HCT116 (cell line): ENCODE measurements around the gene SEMA5B.

ENCODE experiments used
- ELF1 ChIP-seq: IDR thresholded peaks from 2 replicates; pipeline ENCODE4 v1.6.1; 2012; ENCODE audit warnings: low read depth, borderline replicate concordance
- EZH2 ChIP-seq: fragments of 200-600 bp; sonication (generic); IDR thresholded peaks from 2 replicates; pipeline ENCODE4 v1.6.1; 2017; ENCODE audit warnings: antibody characterized with exemption, mixed run types
- EZH2phosphoT487 ChIP-seq: fragments of 200-600 bp; IDR thresholded peaks from 2 replicates; pipeline ENCODE4 v1.6.1; 2018; ENCODE audit warnings: antibody characterized with exemption, borderline replicate concordance
- POLR2AphosphoS5 ChIP-seq: IDR thresholded peaks from 2 replicates; pipeline ENCODE4 v1.6.1; 2011; ENCODE audit warnings: mild to moderate bottlenecking, low read depth, low read length, moderate library complexity
- RAD21 ChIP-seq: IDR thresholded peaks from 2 replicates; pipeline ENCODE4 v1.6.1; 2012; ENCODE audit warnings: low read depth, mild to moderate bottlenecking
- SIN3A ChIP-seq: IDR thresholded peaks from 2 replicates; pipeline ENCODE4 v1.6.1; 2012; ENCODE audit warnings: low read depth
- SP1 ChIP-seq: IDR thresholded peaks from 2 replicates; pipeline ENCODE4 v1.6.1; 2012; ENCODE audit warnings: low read depth
- SRF ChIP-seq: IDR thresholded peaks from 2 replicates; pipeline ENCODE4 v1.6.1; 2012; ENCODE audit warnings: low read depth
- YY1 ChIP-seq: IDR thresholded peaks from 2 replicates; pipeline ENCODE4 v1.6.1; 2011; ENCODE audit warnings: low read length, low read depth, moderate library complexity, mild to moderate bottlenecking; ENCODE audit not compliant: insufficient replicate concordance; ENCODE audit errors: extremely low read depth
- TF ChIP-seq, protein P1 (sequence below), 3 experiments: fragments of 200-600 bp in 1 of 3; sonication (generic) in 1 of 3; IDR thresholded peaks in 2 of 3; conservative IDR thresholded peaks in 1 of 3; 2 replicates each; pipeline ENCODE4 v1.5.1; 2012 to 2017; ENCODE audit warnings: low read depth in 2 of 3, low read length in 2 of 3, antibody characterized with exemption in 1 of 3, borderline replicate concordance in 1 of 3, control low read depth in 1 of 3, mild to moderate bottlenecking in 1 of 3, mixed read lengths in 1 of 3, mixed run types in 1 of 3, moderate library complexity in 1 of 3; ENCODE audit not compliant: insufficient read depth in 1 of 3
- TF ChIP-seq, protein P2 (sequence below): IDR thresholded peaks from 2 replicates; pipeline ENCODE4 v1.6.1; 2012; ENCODE audit warnings: low read depth
- TF ChIP-seq, protein P3 (sequence below): IDR thresholded peaks from 2 replicates; pipeline ENCODE4 v1.6.1; 2012
- TF ChIP-seq, protein P4 (sequence below): IDR thresholded peaks from 2 replicates; pipeline ENCODE4 v1.6.1; 2012
- TF ChIP-seq, protein P5 (sequence below): IDR thresholded peaks from 2 replicates; pipeline ENCODE4 v1.6.1; 2011; ENCODE audit warnings: mild to moderate bottlenecking, low read length, moderate library complexity; ENCODE audit not compliant: insufficient replicate concordance; ENCODE audit errors: extremely low read depth

DNA sequence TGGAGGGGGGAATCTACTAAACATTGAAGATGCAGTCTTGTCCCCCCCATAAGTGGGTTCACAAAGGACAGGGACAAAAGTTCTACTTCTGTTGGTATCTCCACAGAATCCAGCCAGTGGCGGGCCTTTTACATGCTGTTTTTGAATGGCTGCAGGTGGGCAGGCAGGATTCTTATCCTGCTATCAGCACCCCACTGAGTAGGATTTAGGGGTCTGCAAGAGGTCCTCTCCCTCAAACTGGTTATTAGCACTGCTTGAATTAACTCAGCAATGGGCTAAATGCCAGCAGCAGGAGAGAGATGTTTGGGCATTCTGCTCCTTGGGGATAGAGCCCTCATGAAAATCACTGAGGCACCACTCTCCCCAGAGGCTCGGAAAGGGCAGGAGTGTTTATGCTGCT is 40.3 kb downstream of the SEMA5B start:
- TF ChIP-seq, protein P1, sequence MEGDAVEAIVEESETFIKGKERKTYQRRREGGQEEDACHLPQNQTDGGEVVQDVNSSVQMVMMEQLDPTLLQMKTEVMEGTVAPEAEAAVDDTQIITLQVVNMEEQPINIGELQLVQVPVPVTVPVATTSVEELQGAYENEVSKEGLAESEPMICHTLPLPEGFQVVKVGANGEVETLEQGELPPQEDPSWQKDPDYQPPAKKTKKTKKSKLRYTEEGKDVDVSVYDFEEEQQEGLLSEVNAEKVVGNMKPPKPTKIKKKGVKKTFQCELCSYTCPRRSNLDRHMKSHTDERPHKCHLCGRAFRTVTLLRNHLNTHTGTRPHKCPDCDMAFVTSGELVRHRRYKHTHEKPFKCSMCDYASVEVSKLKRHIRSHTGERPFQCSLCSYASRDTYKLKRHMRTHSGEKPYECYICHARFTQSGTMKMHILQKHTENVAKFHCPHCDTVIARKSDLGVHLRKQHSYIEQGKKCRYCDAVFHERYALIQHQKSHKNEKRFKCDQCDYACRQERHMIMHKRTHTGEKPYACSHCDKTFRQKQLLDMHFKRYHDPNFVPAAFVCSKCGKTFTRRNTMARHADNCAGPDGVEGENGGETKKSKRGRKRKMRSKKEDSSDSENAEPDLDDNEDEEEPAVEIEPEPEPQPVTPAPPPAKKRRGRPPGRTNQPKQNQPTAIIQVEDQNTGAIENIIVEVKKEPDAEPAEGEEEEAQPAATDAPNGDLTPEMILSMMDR (IDR thresholded peaks at IDR 0.05 in 2 of 3, conservative IDR thresholded peaks at IDR 0.05 in 1 of 3; ENCODE audit: borderline replicate concordance in 1 of 3, insufficient read depth in 1 of 3, low read depth in 2 of 3, low read length in 2 of 3): no peak
- TF ChIP-seq SRF (no peak), SIN3A (no peak), YY1 (no peak), SP1 (no peak), EZH2 (no peak), POLR2AphosphoS5 (no peak), ELF1 (no peak), EZH2phosphoT487 (no peak), RAD21 (no peak)
- TF ChIP-seq, protein P2, sequence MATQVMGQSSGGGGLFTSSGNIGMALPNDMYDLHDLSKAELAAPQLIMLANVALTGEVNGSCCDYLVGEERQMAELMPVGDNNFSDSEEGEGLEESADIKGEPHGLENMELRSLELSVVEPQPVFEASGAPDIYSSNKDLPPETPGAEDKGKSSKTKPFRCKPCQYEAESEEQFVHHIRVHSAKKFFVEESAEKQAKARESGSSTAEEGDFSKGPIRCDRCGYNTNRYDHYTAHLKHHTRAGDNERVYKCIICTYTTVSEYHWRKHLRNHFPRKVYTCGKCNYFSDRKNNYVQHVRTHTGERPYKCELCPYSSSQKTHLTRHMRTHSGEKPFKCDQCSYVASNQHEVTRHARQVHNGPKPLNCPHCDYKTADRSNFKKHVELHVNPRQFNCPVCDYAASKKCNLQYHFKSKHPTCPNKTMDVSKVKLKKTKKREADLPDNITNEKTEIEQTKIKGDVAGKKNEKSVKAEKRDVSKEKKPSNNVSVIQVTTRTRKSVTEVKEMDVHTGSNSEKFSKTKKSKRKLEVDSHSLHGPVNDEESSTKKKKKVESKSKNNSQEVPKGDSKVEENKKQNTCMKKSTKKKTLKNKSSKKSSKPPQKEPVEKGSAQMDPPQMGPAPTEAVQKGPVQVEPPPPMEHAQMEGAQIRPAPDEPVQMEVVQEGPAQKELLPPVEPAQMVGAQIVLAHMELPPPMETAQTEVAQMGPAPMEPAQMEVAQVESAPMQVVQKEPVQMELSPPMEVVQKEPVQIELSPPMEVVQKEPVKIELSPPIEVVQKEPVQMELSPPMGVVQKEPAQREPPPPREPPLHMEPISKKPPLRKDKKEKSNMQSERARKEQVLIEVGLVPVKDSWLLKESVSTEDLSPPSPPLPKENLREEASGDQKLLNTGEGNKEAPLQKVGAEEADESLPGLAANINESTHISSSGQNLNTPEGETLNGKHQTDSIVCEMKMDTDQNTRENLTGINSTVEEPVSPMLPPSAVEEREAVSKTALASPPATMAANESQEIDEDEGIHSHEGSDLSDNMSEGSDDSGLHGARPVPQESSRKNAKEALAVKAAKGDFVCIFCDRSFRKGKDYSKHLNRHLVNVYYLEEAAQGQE: no peak
- TF ChIP-seq, protein P3, sequence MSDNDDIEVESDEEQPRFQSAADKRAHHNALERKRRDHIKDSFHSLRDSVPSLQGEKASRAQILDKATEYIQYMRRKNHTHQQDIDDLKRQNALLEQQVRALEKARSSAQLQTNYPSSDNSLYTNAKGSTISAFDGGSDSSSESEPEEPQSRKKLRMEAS: no peak
- TF ChIP-seq, protein P4, sequence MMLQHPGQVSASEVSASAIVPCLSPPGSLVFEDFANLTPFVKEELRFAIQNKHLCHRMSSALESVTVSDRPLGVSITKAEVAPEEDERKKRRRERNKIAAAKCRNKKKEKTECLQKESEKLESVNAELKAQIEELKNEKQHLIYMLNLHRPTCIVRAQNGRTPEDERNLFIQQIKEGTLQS: no peak
- TF ChIP-seq, protein P5, sequence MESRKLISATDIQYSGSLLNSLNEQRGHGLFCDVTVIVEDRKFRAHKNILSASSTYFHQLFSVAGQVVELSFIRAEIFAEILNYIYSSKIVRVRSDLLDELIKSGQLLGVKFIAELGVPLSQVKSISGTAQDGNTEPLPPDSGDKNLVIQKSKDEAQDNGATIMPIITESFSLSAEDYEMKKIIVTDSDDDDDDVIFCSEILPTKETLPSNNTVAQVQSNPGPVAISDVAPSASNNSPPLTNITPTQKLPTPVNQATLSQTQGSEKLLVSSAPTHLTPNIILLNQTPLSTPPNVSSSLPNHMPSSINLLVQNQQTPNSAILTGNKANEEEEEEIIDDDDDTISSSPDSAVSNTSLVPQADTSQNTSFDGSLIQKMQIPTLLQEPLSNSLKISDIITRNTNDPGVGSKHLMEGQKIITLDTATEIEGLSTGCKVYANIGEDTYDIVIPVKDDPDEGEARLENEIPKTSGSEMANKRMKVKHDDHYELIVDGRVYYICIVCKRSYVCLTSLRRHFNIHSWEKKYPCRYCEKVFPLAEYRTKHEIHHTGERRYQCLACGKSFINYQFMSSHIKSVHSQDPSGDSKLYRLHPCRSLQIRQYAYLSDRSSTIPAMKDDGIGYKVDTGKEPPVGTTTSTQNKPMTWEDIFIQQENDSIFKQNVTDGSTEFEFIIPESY: no peak
